BJ (cell line): ENCODE results near the gene PATZ1. TPM values are rescaled to one million over a fixed set of nuclear protein-coding genes. Genes with fewer than 3 reads are reported as not detected.

Experiments
- CTCF ChIA-PET: fragments of 350-600 bp; formaldehyde crosslinking; extraction: SDS; loops from one replicate; lab custom pipeline; 2021; ENCODE audit warnings: antibody characterized with exemption, inconsistent platforms; lab: Yijun Ruan, JAX
- POLR2A ChIA-PET: fragments of 300-600 bp; sonication (Branson Sonifier 250); formaldehyde crosslinking; extraction: SDS; loops from one replicate; lab custom pipeline; 2021; ENCODE audit warnings: antibody characterized with exemption; lab: Charles Lee
- DNase-seq: peaks from one replicate; pipeline ENCODE4 v3.0.0-alpha.2; 2011; ENCODE audit warnings: low read depth
- H3K27me3 ChIP-seq: 2 replicates; pipeline ENCODE4 v1.6.0; 2011; ENCODE audit warnings: low read length; ENCODE audit not compliant: control insufficient read depth, insufficient read depth
- H3K36me3 ChIP-seq: 2 replicates; pipeline ENCODE4 v1.5.1; 2011; ENCODE audit warnings: low read length; ENCODE audit not compliant: control insufficient read depth, insufficient read depth
- H3K4me3 ChIP-seq: 2 replicates; pipeline ENCODE4 v1.5.1; 2011; ENCODE audit warnings: low read depth, mild to moderate bottlenecking, control low read depth, low read length
- CTCF ChIP-seq: IDR thresholded peaks from 2 replicates; pipeline ENCODE4 v1.5.1; 2011; ENCODE audit warnings: low read depth, mild to moderate bottlenecking, control low read depth, inconsistent platforms, low read length, moderate library complexity; ENCODE audit not compliant: insufficient read depth
- polyA plus RNA-seq: library from polyadenylated mRNA; depleted of rRNA; stranded (reverse); fragments of >200 nt; gene quantifications from 2 replicates; pipeline ENCODE4 v1.2.3, GENCODE V29; 2011

PATZ1 gene
- polyA plus RNA-seq, 1 experiment, result 10.1 TPM

- DNase-seq, result no peak
- no peaks in the 10 kb centered on the region for H3K27me3 ChIP-seq
- H3K4me3 ChIP-seq, result no peak overlapping the region
- TF ChIP-seq CTCF, result no peak
- ChIA-PET CTCF (interaction anchor here (0.6 to 2.4 kb wide), 5 partner anchors 10 to 164 kb away, joined by 3 to 5 read pairs (median 4); no protein-coding TSS in a partner anchor), POLR2A (no interaction called here)
- H3K36me3 ChIP-seq, result peaks cover 19% of the 10 kb centered on the region
Observed at GRCh38 chr22:31333641-31334040, 12.5 kb downstream of the PATZ1 start.

GRCh38 chr22:31332886-31333285, 13.3 kb downstream of the PATZ1 start:
- no peak overlapping the region for H3K4me3 ChIP-seq
- no peaks in the 10 kb centered on the region for H3K27me3 ChIP-seq
- DNase-seq, result no peak
- no peak for TF ChIP-seq CTCF
- ChIA-PET POLR2A (no interaction called here), CTCF (interaction anchor here (0.6 to 1.0 kb wide), 2 partner anchors 11 to 163 kb away, joined by 3 to 4 read pairs; no protein-coding TSS in a partner anchor)
- peaks cover 21% of the 10 kb centered on the region for H3K36me3 ChIP-seq

- DNase-seq, result no peak
- CTCF ChIA-PET, result interaction anchor here (1.3 kb wide), 1 partner anchor 19 kb away, joined by 5 read pairs; no protein-coding TSS in a partner anchor
Observed at GRCh38 chr22:31332010-31332409, 14.1 kb downstream of the PATZ1 start.

GRCh38 chr22:31329453-31330215, 16.5 kb downstream of the PATZ1 start:
- no peak for TF ChIP-seq CTCF
- ChIA-PET CTCF (interaction anchor here (1.3 kb wide), 1 partner anchor 16 kb away, joined by 3 read pairs; no protein-coding TSS in a partner anchor), POLR2A (no interaction called here)
- peaks cover 22% of the 10 kb centered on the region for H3K36me3 ChIP-seq
- no peak overlapping the region for H3K4me3 ChIP-seq
- no peaks in the 10 kb centered on the region for H3K27me3 ChIP-seq
- no peak for DNase-seq

More at GRCh38 chr22:31332010-31332409, 14.1 kb downstream of the PATZ1 start:
- no peak overlapping the region for H3K4me3 ChIP-seq
- no peaks in the 10 kb centered on the region for H3K27me3 ChIP-seq
- TF ChIP-seq CTCF, result no peak
- POLR2A ChIA-PET, result interaction anchor here (0.5 kb wide), 1 partner anchor 84 kb away, joined by 6 read pairs; no protein-coding TSS in a partner anchor
- H3K36me3 ChIP-seq, result peaks cover 26% of the 10 kb centered on the region

GRCh38 chr22:31329029-31329428, 17.1 kb downstream of the PATZ1 start:
- H3K27me3 ChIP-seq, result no peaks in the 10 kb centered on the region
- ChIA-PET CTCF (no interaction called here), POLR2A (no interaction called here)
- H3K36me3 ChIP-seq, result peaks cover 20% of the 10 kb centered on the region
- DNase-seq, result no peak
- TF ChIP-seq CTCF, result no peak
- no peak overlapping the region for H3K4me3 ChIP-seq
